Stimulated activated CD8-positive, alpha-beta memory T cell treated with anti-CD3 and anti-CD28 coated beads, Interleukin-12 subunit alpha, Interleukin-12 subunit beta, amount 100 ng/mL, for 24 hours (primary cell): ENCODE measurements around the gene TBC1D1.
A peak's percentile ranks its signal among the peaks of the same experiment; 100 is the strongest.
"Not testable (repeated sequence)": the region's sequence is repeated elsewhere in the genome, so short reads cannot be mapped to it uniquely, and the experiment has no call there.

Experiments used
- DNase-seq: peaks from one replicate; pipeline ENCODE4 v3.0.0-alpha.2; 2020; ENCODE audit errors: extremely low read depth

The TBC1D1 gene

GRCh38 chr4:37964734-37965457 is 74.0 kb downstream of the TBC1D1 start:
- no peak for DNase-seq

GRCh38 chr4:37966044-37966443 is 75.2 kb downstream of the TBC1D1 start:
- DNase-seq: no peak

GRCh38 chr4:37967736-37968135 is 76.9 kb downstream of the TBC1D1 start:
- DNase-seq: no peak

GRCh38 chr4:37968747-37969146 is 77.9 kb downstream of the TBC1D1 start:
- DNase-seq: no peak

- DNase-seq: no peak
Observed at GRCh38 chr4:37970702-37971101, 79.8 kb downstream of the TBC1D1 start.

GRCh38 chr4:37971202-37971601 is 80.3 kb downstream of the TBC1D1 start:
- no peak for DNase-seq

- DNase-seq: no peak
Observed at GRCh38 chr4:37973441-37973840, 82.6 kb downstream of the TBC1D1 start.

GRCh38 chr4:37975321-37975822 is 84.5 kb downstream of the TBC1D1 start:
- not testable (repeated sequence) for DNase-seq

GRCh38 chr4:37976507-37976906 is 85.6 kb downstream of the TBC1D1 start:
- no peak for DNase-seq

GRCh38 chr4:37976991-37977470 is 86.1 kb downstream of the TBC1D1 start:
- peak; percentile 54 for DNase-seq

GRCh38 chr4:37977471-37978247 is 86.8 kb downstream of the TBC1D1 start:
- peak; percentile 26 for DNase-seq

GRCh38 chr4:37978248-37978924 is 87.5 kb downstream of the TBC1D1 start:
- no peak for DNase-seq

GRCh38 chr4:37980246-37980645 is 89.4 kb downstream of the TBC1D1 start:
- DNase-seq: no peak

- DNase-seq: no peak
Observed at GRCh38 chr4:37981425-37981824, 90.5 kb downstream of the TBC1D1 start.

GRCh38 chr4:37981844-37982720 is 91.2 kb downstream of the TBC1D1 start:
- DNase-seq: no peak

GRCh38 chr4:37982736-37983135 is 91.9 kb downstream of the TBC1D1 start:
- no peak for DNase-seq

- no peak for DNase-seq
Observed at GRCh38 chr4:37983951-37984350, 93.1 kb downstream of the TBC1D1 start.

GRCh38 chr4:37985730-37986275 is 94.9 kb downstream of the TBC1D1 start:
- DNase-seq: no peak

GRCh38 chr4:37988670-37989069 is 97.8 kb downstream of the TBC1D1 start:
- no peak for DNase-seq

GRCh38 chr4:37989398-37990260 is 98.7 kb downstream of the TBC1D1 start:
- DNase-seq: no peak
